ENCODE measurements around the gene ZFYVE16.

The ZFYVE16 gene

GRCh38 chr5:80466669-80467485, 59.0 kb downstream of the ZFYVE16 start:
- TF ChIP-seq RAD21 (IDR thresholded peaks at IDR 0.05; ENCODE audit: low read depth) (no peak), NFIC (IDR thresholded peaks at IDR 0.05) (peak; percentile 29; the same call in 1 of the 2 replicates)

DNA sequence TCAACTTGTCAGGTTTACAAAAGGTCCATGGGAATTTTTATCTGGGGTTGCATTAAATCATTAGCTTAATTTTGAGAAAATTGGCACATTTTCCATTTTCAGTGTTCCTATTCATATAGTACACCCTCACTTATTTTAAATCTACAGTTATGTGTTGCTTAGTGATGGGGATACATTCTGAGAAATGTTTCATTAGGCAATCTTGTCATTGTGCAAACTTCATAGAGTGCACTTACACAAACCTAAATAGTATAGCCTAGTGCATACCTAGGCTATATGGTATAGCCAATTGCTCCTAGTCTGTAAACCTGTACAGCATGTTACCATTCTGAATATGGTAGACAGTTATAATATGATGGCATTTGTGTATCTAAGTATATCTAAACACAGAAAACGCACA, 60.3 kb downstream of the ZFYVE16 start:
- TF ChIP-seq EP300 (IDR thresholded peaks at IDR 0.05; ENCODE audit: borderline replicate concordance) (no peak), YY1 (IDR thresholded peaks at IDR 0.05; ENCODE audit: low read depth) (no peak), TEAD4 (IDR thresholded peaks at IDR 0.05) (no peak), MAX (IDR thresholded peaks at IDR 0.05) (no peak), TAF1 (IDR thresholded peaks at IDR 0.05; ENCODE audit: low read depth) (no peak), RAD21 (IDR thresholded peaks at IDR 0.05; ENCODE audit: low read depth) (no peak), EGR1 (IDR thresholded peaks at IDR 0.05) (no peak), CREB1 (IDR thresholded peaks at IDR 0.05; ENCODE audit: low read depth) (no peak), ZBTB7A (IDR thresholded peaks at IDR 0.05; ENCODE audit: low read depth) (no peak), FOXM1 (IDR thresholded peaks at IDR 0.05; ENCODE audit: borderline replicate concordance, low read depth) (no peak), NFIC (IDR thresholded peaks at IDR 0.05) (no peak), REST (IDR thresholded peaks at IDR 0.05; ENCODE audit: low read depth) (no peak), TCF12 (IDR thresholded peaks at IDR 0.05; ENCODE audit: low read depth) (no peak), CEBPB (IDR thresholded peaks at IDR 0.05) (no peak)
- TF ChIP-seq, protein P1, sequence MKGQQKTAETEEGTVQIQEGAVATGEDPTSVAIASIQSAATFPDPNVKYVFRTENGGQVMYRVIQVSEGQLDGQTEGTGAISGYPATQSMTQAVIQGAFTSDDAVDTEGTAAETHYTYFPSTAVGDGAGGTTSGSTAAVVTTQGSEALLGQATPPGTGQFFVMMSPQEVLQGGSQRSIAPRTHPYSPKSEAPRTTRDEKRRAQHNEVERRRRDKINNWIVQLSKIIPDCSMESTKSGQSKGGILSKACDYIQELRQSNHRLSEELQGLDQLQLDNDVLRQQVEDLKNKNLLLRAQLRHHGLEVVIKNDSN (IDR thresholded peaks at IDR 0.05): no peak

DNA sequence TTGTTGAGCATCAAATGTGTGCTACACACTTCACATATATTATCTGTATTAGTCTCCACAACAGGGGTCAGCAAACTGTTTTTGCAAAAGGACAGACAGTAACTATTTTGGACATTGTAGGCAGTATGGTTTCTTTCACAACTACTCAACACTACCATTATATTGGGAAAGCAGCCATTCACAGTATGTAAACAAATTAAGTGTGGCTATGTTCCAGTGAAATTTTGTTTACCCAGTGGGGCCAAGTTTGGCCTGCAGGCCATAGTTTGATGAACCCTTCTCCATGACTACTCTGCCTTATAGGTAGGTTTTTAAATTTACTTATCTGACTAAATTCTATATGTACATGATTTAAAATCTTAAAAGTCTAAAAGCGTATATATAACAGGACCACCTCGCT, 67.1 kb downstream of the ZFYVE16 start:
- TF ChIP-seq ZBTB7A (IDR thresholded peaks at IDR 0.05; ENCODE audit: low read depth) (no peak), TEAD4 (IDR thresholded peaks at IDR 0.05) (no peak), TCF12 (IDR thresholded peaks at IDR 0.05; ENCODE audit: low read depth) (no peak), NFIC (IDR thresholded peaks at IDR 0.05) (no peak), EP300 (IDR thresholded peaks at IDR 0.05; ENCODE audit: borderline replicate concordance) (no peak), CEBPB (IDR thresholded peaks at IDR 0.05) (no peak)

DNA sequence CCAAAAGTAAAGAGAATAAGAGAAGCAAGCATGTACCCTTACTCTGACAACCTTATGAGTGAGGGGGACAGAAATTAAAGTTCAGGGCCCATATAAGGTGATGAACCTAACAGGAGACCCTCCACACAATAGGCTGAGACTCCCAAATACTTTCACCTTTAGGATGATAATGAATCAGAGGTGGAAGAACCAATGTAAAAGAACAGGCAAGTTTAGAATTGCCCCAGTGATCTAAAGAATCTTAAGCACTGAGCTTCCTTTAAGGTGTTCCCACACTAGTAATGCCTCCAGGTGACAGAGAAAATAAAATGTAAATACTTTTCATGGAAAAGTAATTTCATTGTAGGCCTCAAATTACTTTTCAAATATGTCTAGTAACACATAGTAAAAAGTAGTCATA, 71.8 kb downstream of the ZFYVE16 start:
- TF ChIP-seq EGR1 (IDR thresholded peaks at IDR 0.05): no peak
- TF ChIP-seq ZBTB7A (IDR thresholded peaks at IDR 0.05; ENCODE audit: low read depth): no peak
- no peak for TF ChIP-seq YY1 (IDR thresholded peaks at IDR 0.05; ENCODE audit: low read depth)
- no peak for TF ChIP-seq TAF1 (IDR thresholded peaks at IDR 0.05; ENCODE audit: low read depth)
- TF ChIP-seq REST (IDR thresholded peaks at IDR 0.05; ENCODE audit: low read depth): no peak
- TF ChIP-seq MAX (IDR thresholded peaks at IDR 0.05): no peak
- no peak for TF ChIP-seq RAD21 (IDR thresholded peaks at IDR 0.05; ENCODE audit: low read depth)
- TF ChIP-seq, protein P1 (IDR thresholded peaks at IDR 0.05): no peak
- TF ChIP-seq FOXM1 (IDR thresholded peaks at IDR 0.05; ENCODE audit: borderline replicate concordance, low read depth): no peak
- TF ChIP-seq TCF12 (IDR thresholded peaks at IDR 0.05; ENCODE audit: low read depth): no peak
- no peak for TF ChIP-seq EP300 (IDR thresholded peaks at IDR 0.05; ENCODE audit: borderline replicate concordance)
- TF ChIP-seq CEBPB (IDR thresholded peaks at IDR 0.05): no peak
- TF ChIP-seq TEAD4 (IDR thresholded peaks at IDR 0.05): no peak
- TF ChIP-seq NFIC (IDR thresholded peaks at IDR 0.05): no peak
- no peak for TF ChIP-seq CREB1 (IDR thresholded peaks at IDR 0.05; ENCODE audit: low read depth)

DNA sequence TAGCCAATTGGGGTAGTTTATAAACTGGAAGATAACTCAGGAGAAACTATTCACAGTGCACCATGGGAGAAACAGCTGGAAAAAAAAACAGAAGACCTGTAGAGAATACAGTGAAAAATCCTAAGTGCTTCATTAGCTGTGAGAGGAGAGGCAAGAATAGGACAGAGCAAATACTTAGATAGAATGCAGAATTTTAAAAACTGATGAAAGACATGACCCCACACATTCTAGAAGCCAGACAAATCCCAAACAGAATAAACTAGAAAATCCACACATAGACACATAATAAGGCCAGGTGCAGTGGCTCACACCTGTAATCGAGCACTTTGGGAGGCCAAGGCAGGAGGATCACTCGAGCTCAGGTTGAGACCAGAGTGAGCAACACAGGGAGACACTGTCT, 72.5 kb downstream of the ZFYVE16 start:
- TF ChIP-seq EGR1 (IDR thresholded peaks at IDR 0.05) (no peak), REST (IDR thresholded peaks at IDR 0.05; ENCODE audit: low read depth) (no peak), RAD21 (IDR thresholded peaks at IDR 0.05; ENCODE audit: low read depth) (no peak), CREB1 (IDR thresholded peaks at IDR 0.05; ENCODE audit: low read depth) (no peak), CEBPB (IDR thresholded peaks at IDR 0.05) (no peak), TCF12 (IDR thresholded peaks at IDR 0.05; ENCODE audit: low read depth) (no peak), NFIC (IDR thresholded peaks at IDR 0.05) (no peak), ZBTB7A (IDR thresholded peaks at IDR 0.05; ENCODE audit: low read depth) (no peak), YY1 (IDR thresholded peaks at IDR 0.05; ENCODE audit: low read depth) (no peak), EP300 (IDR thresholded peaks at IDR 0.05; ENCODE audit: borderline replicate concordance) (no peak), MAX (IDR thresholded peaks at IDR 0.05) (no peak), TEAD4 (IDR thresholded peaks at IDR 0.05) (no peak), TAF1 (IDR thresholded peaks at IDR 0.05; ENCODE audit: low read depth) (no peak), FOXM1 (IDR thresholded peaks at IDR 0.05; ENCODE audit: borderline replicate concordance, low read depth) (no peak)
- TF ChIP-seq, protein P1 (IDR thresholded peaks at IDR 0.05): no peak
